H1 (cell line): ENCODE data around the gene FOXL2NB. TPM values are rescaled to one million over a fixed set of nuclear protein-coding genes. Genes with fewer than 3 reads are reported as not detected.

Experiments used
- CREB1 ChIP-seq: IDR thresholded peaks from 2 replicates; pipeline ENCODE4 v1.6.1; 2012; ENCODE audit warnings: inconsistent platforms
- JUN ChIP-seq: IDR thresholded peaks from 2 replicates; pipeline ENCODE4 v1.6.1; 2011; ENCODE audit warnings: low read depth, mild to moderate bottlenecking, improper control_type of control experiment, low read length
- KDM1A ChIP-seq: fragments of 200-600, 300-600 bp; sonication (generic); IDR thresholded peaks from 2 replicates; pipeline ENCODE4 v1.7.1; 2016; ENCODE audit warnings: mild to moderate bottlenecking, low read length, borderline replicate concordance
- SAP30 ChIP-seq: fragments of 300-600 bp; sonication (generic); IDR thresholded peaks from 2 replicates; pipeline ENCODE4 v1.7.1; 2012; ENCODE audit warnings: low read length, moderate library complexity, mild to moderate bottlenecking, inconsistent platforms; ENCODE audit not compliant: insufficient read depth, insufficient replicate concordance
- polyA plus RNA-seq, 7 experiments: library from polyadenylated mRNA; depleted of rRNA in 3 of 7; stranded (reverse) in 5 of 7; unstranded in 2 of 7; fragments of >200 nt in 5 of 7; fragments of 200-250 nt in 2 of 7; gene quantifications; 1 replicate in 5 of 7; 2 replicates in 1 of 7; 4 replicates in 1 of 7; pipeline versions ENCODE4 v1.2.1 to v1.2.3, GENCODE V29; 2011 to 2013; ENCODE audit warnings: missing spikeins in 2 of 7, mixed read lengths in 2 of 7
- total RNA-seq: library from RNA; stranded (reverse); fragmentation: NEBNext Ultra II Directional; extraction: Animal tissue kit (Norgen Biotek cat#: 25700); gene quantifications from 2 replicates; pipeline ENCODE4 v1.2.1, GENCODE V29; 2021
- TF ChIP-seq, protein P1 (sequence below): fragments of 300-600 bp; sonication (generic); IDR thresholded peaks from 2 replicates; pipeline ENCODE4 v1.7.1; 2012; ENCODE audit warnings: low read length, moderate library complexity, mild to moderate bottlenecking, inconsistent platforms; ENCODE audit not compliant: insufficient replicate concordance

Gene FOXL2NB
- total and polyA plus RNA-seq, 2 of the 8 experiments (the other 6 are each of a cell fraction or from before 2014, with no cell fraction given), result 5.4 to 7.3 TPM

DNA sequence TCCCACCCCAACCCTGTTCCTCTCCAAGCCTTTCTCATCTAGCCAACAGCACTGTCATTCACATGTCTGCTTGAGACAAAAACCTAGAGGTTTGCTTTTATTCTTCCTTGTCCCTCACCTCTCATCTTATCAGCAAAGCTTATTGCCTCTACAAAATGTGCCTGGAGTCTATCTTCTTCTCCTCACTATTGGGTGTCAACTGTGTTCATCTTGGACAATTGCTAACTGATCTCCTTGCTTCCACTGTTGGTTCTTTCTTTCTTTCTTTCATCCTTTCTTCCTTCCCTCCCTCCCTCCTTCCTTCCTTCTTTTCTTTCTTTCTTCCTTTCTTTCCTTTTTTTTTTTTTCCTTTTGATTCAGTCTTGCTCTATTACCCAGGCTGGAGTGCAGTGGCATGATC, 48.3 kb upstream of the FOXL2NB start (continued):
- TF ChIP-seq, protein P1, sequence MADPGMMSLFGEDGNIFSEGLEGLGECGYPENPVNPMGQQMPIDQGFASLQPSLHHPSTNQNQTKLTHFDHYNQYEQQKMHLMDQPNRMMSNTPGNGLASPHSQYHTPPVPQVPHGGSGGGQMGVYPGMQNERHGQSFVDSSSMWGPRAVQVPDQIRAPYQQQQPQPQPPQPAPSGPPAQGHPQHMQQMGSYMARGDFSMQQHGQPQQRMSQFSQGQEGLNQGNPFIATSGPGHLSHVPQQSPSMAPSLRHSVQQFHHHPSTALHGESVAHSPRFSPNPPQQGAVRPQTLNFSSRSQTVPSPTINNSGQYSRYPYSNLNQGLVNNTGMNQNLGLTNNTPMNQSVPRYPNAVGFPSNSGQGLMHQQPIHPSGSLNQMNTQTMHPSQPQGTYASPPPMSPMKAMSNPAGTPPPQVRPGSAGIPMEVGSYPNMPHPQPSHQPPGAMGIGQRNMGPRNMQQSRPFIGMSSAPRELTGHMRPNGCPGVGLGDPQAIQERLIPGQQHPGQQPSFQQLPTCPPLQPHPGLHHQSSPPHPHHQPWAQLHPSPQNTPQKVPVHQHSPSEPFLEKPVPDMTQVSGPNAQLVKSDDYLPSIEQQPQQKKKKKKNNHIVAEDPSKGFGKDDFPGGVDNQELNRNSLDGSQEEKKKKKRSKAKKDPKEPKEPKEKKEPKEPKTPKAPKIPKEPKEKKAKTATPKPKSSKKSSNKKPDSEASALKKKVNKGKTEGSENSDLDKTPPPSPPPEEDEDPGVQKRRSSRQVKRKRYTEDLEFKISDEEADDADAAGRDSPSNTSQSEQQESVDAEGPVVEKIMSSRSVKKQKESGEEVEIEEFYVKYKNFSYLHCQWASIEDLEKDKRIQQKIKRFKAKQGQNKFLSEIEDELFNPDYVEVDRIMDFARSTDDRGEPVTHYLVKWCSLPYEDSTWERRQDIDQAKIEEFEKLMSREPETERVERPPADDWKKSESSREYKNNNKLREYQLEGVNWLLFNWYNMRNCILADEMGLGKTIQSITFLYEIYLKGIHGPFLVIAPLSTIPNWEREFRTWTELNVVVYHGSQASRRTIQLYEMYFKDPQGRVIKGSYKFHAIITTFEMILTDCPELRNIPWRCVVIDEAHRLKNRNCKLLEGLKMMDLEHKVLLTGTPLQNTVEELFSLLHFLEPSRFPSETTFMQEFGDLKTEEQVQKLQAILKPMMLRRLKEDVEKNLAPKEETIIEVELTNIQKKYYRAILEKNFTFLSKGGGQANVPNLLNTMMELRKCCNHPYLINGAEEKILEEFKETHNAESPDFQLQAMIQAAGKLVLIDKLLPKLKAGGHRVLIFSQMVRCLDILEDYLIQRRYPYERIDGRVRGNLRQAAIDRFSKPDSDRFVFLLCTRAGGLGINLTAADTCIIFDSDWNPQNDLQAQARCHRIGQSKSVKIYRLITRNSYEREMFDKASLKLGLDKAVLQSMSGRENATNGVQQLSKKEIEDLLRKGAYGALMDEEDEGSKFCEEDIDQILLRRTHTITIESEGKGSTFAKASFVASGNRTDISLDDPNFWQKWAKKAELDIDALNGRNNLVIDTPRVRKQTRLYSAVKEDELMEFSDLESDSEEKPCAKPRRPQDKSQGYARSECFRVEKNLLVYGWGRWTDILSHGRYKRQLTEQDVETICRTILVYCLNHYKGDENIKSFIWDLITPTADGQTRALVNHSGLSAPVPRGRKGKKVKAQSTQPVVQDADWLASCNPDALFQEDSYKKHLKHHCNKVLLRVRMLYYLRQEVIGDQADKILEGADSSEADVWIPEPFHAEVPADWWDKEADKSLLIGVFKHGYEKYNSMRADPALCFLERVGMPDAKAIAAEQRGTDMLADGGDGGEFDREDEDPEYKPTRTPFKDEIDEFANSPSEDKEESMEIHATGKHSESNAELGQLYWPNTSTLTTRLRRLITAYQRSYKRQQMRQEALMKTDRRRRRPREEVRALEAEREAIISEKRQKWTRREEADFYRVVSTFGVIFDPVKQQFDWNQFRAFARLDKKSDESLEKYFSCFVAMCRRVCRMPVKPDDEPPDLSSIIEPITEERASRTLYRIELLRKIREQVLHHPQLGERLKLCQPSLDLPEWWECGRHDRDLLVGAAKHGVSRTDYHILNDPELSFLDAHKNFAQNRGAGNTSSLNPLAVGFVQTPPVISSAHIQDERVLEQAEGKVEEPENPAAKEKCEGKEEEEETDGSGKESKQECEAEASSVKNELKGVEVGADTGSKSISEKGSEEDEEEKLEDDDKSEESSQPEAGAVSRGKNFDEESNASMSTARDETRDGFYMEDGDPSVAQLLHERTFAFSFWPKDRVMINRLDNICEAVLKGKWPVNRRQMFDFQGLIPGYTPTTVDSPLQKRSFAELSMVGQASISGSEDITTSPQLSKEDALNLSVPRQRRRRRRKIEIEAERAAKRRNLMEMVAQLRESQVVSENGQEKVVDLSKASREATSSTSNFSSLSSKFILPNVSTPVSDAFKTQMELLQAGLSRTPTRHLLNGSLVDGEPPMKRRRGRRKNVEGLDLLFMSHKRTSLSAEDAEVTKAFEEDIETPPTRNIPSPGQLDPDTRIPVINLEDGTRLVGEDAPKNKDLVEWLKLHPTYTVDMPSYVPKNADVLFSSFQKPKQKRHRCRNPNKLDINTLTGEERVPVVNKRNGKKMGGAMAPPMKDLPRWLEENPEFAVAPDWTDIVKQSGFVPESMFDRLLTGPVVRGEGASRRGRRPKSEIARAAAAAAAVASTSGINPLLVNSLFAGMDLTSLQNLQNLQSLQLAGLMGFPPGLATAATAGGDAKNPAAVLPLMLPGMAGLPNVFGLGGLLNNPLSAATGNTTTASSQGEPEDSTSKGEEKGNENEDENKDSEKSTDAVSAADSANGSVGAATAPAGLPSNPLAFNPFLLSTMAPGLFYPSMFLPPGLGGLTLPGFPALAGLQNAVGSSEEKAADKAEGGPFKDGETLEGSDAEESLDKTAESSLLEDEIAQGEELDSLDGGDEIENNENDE, result no peak
- TF ChIP-seq JUN (no peak), CREB1 (no peak), KDM1A (no peak), SAP30 (no peak)
- TF ChIP-seq, all 59 proteins: peak for 0
